WI38 (cell line): ENCODE results near the gene PAM.

Experiments
- H3K4me3 ChIP-seq: 2 replicates; pipeline ENCODE4 v1.5.1; 2011; ENCODE audit warnings: low read depth, mild to moderate bottlenecking, control low read depth, low read length
- TF ChIP-seq, protein P1 (sequence below): IDR thresholded peaks from 2 replicates; pipeline ENCODE4 v1.5.1; 2012; ENCODE audit warnings: low read depth, mild to moderate bottlenecking, control low read depth, low read length

Gene PAM

DNA sequence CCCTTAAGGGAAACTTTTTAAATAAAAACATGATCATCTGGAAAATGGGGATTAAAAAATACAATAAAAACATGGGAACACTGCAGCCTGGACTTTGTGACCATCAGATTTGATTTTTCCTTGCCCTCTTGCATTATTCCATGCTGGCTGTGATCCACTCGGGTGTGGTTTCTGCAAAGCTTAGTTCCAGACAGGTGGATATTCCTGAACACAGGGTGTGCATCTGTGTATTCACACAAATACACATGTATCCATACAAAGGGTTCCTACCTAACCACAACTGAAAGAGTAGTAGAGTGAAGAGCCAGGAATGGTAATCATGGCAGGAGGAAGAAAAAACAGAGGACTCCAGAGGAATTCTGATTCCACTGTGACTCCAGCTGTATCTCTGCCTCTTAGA, 178.2 kb downstream of the PAM start:
- H3K4me3 ChIP-seq, result no peak overlapping the region
- TF ChIP-seq, protein P1, sequence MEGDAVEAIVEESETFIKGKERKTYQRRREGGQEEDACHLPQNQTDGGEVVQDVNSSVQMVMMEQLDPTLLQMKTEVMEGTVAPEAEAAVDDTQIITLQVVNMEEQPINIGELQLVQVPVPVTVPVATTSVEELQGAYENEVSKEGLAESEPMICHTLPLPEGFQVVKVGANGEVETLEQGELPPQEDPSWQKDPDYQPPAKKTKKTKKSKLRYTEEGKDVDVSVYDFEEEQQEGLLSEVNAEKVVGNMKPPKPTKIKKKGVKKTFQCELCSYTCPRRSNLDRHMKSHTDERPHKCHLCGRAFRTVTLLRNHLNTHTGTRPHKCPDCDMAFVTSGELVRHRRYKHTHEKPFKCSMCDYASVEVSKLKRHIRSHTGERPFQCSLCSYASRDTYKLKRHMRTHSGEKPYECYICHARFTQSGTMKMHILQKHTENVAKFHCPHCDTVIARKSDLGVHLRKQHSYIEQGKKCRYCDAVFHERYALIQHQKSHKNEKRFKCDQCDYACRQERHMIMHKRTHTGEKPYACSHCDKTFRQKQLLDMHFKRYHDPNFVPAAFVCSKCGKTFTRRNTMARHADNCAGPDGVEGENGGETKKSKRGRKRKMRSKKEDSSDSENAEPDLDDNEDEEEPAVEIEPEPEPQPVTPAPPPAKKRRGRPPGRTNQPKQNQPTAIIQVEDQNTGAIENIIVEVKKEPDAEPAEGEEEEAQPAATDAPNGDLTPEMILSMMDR, result no peak

DNA sequence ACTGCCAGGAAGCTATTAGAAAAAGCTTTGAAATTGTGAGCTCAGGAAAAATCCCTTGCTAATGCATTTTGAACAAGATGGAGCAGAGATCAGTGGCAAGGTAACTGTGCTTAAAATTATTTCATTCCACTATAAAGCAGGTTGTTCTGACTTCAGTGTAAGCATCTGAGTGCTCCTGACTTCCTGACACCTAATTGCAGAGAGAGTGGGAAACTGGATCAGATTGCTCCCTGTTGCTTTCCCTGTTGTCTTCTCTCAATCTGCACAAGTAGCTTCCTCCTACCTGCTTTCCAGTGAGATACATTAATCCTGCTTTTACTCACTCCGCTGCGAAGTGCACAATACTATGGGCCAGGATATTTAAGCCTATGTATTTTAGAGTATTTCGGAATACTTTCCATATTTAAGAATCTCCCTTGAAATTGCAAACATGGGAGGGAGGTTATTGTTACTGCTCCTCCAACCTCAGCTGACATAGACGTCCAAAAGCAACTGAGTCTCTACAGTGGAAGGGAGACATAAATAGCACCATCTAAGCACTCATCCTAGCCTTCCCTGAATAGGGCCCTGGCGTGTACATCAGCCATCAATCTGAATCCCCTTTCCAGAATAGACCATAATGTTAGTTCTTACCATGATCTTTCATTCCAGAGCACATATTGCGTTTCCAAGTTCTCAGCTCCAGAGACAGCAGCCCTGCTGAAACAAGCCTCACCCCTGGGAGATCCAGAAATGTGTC, 178.8 kb downstream of the PAM start:
- H3K4me3 ChIP-seq, result no peak overlapping the region
- TF ChIP-seq, protein P1, result no peak

DNA sequence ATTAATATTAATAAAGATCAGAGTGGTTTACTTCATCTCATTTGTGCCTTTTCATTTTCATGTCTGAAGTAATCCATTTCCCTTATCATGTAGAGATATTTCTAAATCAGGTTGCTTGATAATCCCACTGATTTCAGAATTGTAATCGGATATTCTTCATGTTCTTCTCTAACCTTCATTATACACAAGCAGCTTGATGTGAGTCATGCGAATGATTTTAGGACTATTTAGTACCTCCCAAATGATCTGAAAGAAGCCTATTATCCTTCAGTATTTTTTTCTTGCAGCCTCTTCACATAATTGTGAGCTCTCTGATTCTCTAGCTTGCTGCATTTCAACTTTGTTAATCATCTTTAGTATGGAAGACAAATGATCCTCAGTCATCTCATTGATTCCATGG, 182.8 kb downstream of the PAM start:
- H3K4me3 ChIP-seq, result no peak overlapping the region
- TF ChIP-seq, protein P1, result no peak

DNA sequence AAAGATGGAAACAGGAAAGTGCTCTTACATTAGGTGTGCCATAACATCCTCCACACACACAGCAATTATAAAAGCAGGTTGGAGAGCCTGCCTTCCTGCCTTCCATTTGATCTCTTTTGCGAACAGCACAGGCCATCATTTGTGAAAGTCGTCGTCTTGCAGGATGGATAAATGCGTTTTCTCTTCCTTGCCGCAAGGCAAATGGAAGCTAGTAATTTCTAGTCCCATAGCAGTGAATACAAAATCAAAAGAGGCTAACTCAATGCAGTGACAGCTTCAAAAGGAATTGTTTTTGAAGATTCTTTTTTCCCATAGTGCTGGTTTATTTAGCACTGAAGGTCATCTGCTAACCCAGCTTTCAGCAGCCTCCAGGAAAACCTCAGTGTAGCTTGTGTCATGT, 186.0 kb downstream of the PAM start:
- TF ChIP-seq, protein P1, result no peak
- no peak overlapping the region for H3K4me3 ChIP-seq

DNA sequence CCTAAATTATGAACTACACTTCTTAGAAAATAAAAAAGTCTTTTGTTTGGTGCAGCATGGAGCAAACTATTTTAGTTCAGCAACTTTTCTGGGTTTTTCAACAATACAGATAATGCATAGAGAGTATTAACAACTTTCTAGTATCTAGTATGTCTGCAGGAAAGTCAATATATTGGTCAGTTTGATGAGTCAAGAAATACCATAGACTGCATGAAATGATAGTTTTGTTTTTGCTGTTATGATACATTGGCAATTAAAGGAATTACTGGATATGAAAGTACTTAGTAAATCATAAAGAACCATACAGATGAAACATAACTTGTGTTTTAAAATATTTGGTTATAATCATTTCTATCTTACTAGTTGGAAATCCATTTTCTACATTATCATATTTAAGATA, 191.3 kb downstream of the PAM start:
- TF ChIP-seq, protein P1, result no peak
- no peak overlapping the region for H3K4me3 ChIP-seq

DNA sequence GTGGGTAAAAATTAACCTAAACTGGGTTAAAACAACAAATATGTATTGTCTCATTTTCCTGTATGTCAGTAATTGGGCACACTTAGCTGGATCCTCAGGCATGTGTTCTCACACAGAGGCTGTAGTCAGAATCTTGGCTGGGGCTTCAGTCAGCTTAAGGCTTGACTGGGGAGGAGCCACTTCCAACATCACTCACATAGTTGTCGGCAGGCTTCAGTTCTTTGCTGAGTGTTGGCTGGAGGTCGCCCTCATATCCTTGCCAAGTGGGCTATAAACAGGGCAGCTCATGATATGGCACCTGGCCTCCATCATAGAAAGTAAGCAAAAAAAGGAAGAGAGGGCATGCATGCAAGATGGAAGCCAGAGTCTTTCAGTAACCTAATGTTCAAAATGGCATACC, 191.9 kb downstream of the PAM start:
- H3K4me3 ChIP-seq, result no peak overlapping the region
- TF ChIP-seq, protein P1, result no peak

DNA sequence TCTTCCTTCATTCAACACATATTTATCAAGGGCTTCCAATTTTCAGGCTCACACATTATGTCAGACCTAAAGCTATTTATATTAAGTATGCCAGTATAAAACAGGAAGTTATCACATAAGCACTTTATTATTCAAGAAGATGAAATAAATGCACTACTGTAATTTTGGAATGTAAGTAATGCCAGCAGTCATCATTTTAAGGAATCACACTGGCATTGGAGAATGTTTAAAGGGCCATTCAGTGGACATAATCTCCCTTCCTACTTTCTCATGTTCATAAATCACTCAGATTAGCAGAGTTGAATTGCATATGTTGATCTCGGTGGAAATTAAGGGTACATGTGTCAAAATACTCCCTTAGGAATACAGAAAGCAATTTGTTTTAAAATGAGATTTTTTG, 200.4 kb downstream of the PAM start:
- TF ChIP-seq, protein P1, result no peak
- no peak overlapping the region for H3K4me3 ChIP-seq
